Measurements from ENCODE around the gene HLA-DOA.

DNA sequence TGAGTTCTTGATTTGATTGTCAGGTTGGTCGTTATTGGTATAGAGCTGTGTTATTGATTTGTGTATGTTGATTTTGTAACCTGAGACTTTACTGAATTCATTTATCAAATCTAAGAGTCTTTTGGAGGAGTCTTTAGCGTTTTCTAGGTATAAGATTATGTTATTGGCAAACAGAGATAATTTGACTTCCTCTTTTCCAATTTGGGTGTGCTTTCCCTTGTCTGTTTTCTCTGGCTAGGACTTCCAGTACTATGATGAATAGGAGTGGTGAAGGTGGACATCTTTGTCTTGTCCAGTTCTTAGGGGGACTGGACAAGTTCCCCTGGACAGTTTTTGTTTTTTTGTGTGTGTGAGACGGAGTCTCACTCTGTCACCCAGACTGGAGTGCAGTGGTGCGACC, 17.4 kb downstream of the HLA-DOA start:
- TF ChIP-seq, protein P1, sequence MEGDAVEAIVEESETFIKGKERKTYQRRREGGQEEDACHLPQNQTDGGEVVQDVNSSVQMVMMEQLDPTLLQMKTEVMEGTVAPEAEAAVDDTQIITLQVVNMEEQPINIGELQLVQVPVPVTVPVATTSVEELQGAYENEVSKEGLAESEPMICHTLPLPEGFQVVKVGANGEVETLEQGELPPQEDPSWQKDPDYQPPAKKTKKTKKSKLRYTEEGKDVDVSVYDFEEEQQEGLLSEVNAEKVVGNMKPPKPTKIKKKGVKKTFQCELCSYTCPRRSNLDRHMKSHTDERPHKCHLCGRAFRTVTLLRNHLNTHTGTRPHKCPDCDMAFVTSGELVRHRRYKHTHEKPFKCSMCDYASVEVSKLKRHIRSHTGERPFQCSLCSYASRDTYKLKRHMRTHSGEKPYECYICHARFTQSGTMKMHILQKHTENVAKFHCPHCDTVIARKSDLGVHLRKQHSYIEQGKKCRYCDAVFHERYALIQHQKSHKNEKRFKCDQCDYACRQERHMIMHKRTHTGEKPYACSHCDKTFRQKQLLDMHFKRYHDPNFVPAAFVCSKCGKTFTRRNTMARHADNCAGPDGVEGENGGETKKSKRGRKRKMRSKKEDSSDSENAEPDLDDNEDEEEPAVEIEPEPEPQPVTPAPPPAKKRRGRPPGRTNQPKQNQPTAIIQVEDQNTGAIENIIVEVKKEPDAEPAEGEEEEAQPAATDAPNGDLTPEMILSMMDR (IDR thresholded peaks at IDR 0.05), result no peak
- no peak for TF ChIP-seq POLR2A (IDR thresholded peaks at IDR 0.05)

Measured in body of pancreas (tissue), 4 donors.